Neuron (in vitro differentiated cells): ENCODE data around the gene RAB33A.

ENCODE experiments used
- H2AFZ ChIP-seq: one replicate; pipeline ENCODE4 v1.6.1; 2013; ENCODE audit warnings: low read depth, mild to moderate bottlenecking, inconsistent platforms, low read length, moderate library complexity
- H3K27me3 ChIP-seq: one replicate; pipeline ENCODE4 v1.6.1; 2013; ENCODE audit warnings: low read length; ENCODE audit not compliant: insufficient read depth
- H3K36me3 ChIP-seq: one replicate; pipeline ENCODE4 v1.6.1; 2013; ENCODE audit warnings: low read length; ENCODE audit not compliant: insufficient read depth
- H3K4me1 ChIP-seq: one replicate; pipeline ENCODE4 v1.6.1; 2013; ENCODE audit warnings: low read length; ENCODE audit not compliant: insufficient read depth
- H3K4me3 ChIP-seq: 2 replicates; pipeline ENCODE4 v1.5.1; 2013; ENCODE audit warnings: mild to moderate bottlenecking, low read length, moderate library complexity
- H3K9me3 ChIP-seq: one replicate; pipeline ENCODE4 v1.6.1; 2013; ENCODE audit warnings: low read length

Gene RAB33A

DNA sequence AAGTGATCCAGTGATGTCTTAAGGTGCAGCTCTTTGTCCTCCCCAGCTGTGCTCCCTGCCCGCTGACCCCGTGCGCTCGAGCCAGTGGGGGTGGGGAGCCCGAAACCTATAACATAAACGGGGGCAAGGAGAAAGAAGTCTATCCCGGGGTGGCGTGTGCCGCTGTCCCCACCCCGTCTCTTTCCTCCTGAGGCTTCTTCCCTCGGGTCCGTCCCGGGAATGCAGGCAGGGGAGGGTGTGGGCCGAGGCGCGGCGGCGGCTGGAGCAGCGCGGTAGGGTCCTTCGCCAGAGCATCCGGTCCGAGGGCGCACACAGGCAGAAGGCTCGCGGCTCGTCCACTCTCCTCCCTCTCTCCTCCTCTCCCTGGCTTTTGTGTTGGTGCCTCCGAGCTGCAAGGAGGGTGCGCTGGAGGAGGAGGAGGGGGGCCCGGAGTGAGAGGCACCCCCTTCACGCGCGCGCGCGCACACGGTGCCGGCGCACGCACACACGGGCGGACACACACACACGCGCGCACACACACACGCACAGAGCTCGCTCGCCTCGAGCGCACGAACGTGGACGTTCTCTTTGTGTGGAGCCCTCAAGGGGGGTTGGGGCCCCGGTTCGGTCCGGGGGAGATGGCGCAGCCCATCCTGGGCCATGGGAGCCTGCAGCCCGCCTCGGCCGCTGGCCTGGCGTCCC is at the start of gene RAB33A:
TSS of gene RAB33A (plus strand) at position 517 of the 681 bp plus-strand sequence. CDS start at position 618, 101 bp downstream.
- no peaks in the 10 kb centered on the region for H3K9me3 ChIP-seq
- H3K36me3 ChIP-seq: no peaks in the 10 kb centered on the region
- no peak within 1 kb of the TSS for H2AFZ ChIP-seq
- peak within 1 kb of the TSS; percentile 49 for H3K4me3 ChIP-seq
- no peaks in the 10 kb centered on the region for H3K27me3 ChIP-seq
- peaks cover 21% of the 10 kb centered on the region for H3K4me1 ChIP-seq

- peaks cover 10% of the 10 kb centered on the region for H3K36me3 ChIP-seq
- no peaks in the 10 kb centered on the region for H3K4me1 ChIP-seq
- H3K9me3 ChIP-seq: no peaks in the 10 kb centered on the region
- H2AFZ ChIP-seq: no peak overlapping the region
- H3K27me3 ChIP-seq: no peaks in the 10 kb centered on the region
- no peak overlapping the region for H3K4me3 ChIP-seq
Measured at GRCh38 chrX:130124577-130124976, 47.2 kb upstream of the RAB33A start.

GRCh38 chrX:130125091-130125874 is 46.5 kb upstream of the RAB33A start:
- Histone ChIP-seq H3K9me3 (no peaks in the 10 kb centered on the region), H3K36me3 (peaks cover 17% of the 10 kb centered on the region), H3K4me1 (no peaks in the 10 kb centered on the region), H3K27me3 (no peaks in the 10 kb centered on the region), H3K4me3 (no peak overlapping the region), H2AFZ (no peak overlapping the region)

GRCh38 chrX:130130990-130131389 is 40.8 kb upstream of the RAB33A start:
- Histone ChIP-seq H3K4me1 (no peaks in the 10 kb centered on the region), H3K36me3 (peaks cover 48% of the 10 kb centered on the region), H2AFZ (no peak overlapping the region), H3K27me3 (no peaks in the 10 kb centered on the region), H3K4me3 (no peak overlapping the region), H3K9me3 (no peaks in the 10 kb centered on the region)

DNA sequence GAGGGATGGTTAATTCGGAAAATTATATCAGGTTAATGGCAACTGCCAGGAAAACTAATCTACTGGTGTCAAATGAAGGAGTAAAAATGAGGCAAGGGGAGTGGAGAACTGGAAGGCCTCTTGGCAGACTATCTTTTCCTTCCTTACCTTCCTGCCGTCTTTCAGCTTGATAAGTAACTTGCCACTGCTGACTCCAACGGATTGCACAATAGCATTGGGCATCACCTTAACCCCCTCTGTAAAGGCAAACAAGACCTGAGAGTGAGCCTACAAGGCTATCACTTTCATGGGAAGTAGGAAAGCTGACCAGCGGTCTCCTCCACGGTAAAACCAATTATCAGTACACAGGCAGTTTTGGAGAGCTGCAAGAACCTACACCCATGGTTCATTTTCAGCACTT is 35.3 kb upstream of the RAB33A start:
- no peaks in the 10 kb centered on the region for H3K9me3 ChIP-seq
- H3K4me3 ChIP-seq: no peak overlapping the region
- H3K36me3 ChIP-seq: peaks cover 44% of the 10 kb centered on the region
- H3K27me3 ChIP-seq: no peaks in the 10 kb centered on the region
- H2AFZ ChIP-seq: no peak overlapping the region
- no peaks in the 10 kb centered on the region for H3K4me1 ChIP-seq

- Histone ChIP-seq H3K27me3 (no peaks in the 10 kb centered on the region), H2AFZ (no peak overlapping the region), H3K36me3 (peaks cover 45% of the 10 kb centered on the region), H3K4me1 (no peaks in the 10 kb centered on the region), H3K4me3 (no peak overlapping the region), H3K9me3 (no peaks in the 10 kb centered on the region)
Measured at GRCh38 chrX:130136961-130137360, 34.8 kb upstream of the RAB33A start.

- no peaks in the 10 kb centered on the region for H3K4me1 ChIP-seq
- H3K9me3 ChIP-seq: no peaks in the 10 kb centered on the region
- H3K4me3 ChIP-seq: no peak overlapping the region
- H2AFZ ChIP-seq: no peak overlapping the region
- H3K36me3 ChIP-seq: peaks cover 48% of the 10 kb centered on the region
- no peaks in the 10 kb centered on the region for H3K27me3 ChIP-seq
Measured at GRCh38 chrX:130139474-130140201, 32.1 kb upstream of the RAB33A start.

GRCh38 chrX:130144509-130144908 is 27.3 kb upstream of the RAB33A start:
- Histone ChIP-seq H3K9me3 (no peaks in the 10 kb centered on the region), H3K4me3 (no peak overlapping the region), H2AFZ (no peak overlapping the region), H3K4me1 (no peaks in the 10 kb centered on the region), H3K36me3 (peaks cover 42% of the 10 kb centered on the region), H3K27me3 (no peaks in the 10 kb centered on the region)

GRCh38 chrX:130145123-130145522 is 26.6 kb upstream of the RAB33A start:
- Histone ChIP-seq H3K27me3 (no peaks in the 10 kb centered on the region), H3K4me3 (no peak overlapping the region), H3K36me3 (peaks cover 45% of the 10 kb centered on the region), H3K9me3 (no peaks in the 10 kb centered on the region), H3K4me1 (no peaks in the 10 kb centered on the region), H2AFZ (no peak overlapping the region)

DNA sequence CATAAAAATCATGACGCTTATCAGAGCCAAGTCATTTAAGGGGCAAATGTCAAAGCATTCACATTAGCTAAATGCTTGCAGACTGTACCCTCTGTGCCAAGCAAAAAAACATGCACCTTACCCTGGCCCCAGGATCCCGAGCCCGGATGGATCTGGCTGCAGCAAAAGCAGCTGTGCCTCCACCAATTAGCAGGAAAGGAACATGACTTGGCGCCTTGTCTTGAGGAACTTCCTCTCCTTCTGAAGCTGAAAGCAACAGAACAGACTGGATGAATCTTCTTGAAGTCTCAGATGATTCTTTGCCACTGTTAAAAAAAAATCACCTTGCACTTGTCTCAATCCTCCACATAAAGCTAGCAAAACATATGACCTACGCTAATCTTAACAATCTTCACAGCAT is 24.1 kb upstream of the RAB33A start:
- Histone ChIP-seq H2AFZ (no peak overlapping the region), H3K9me3 (no peaks in the 10 kb centered on the region), H3K4me1 (no peaks in the 10 kb centered on the region), H3K36me3 (peaks cover 34% of the 10 kb centered on the region), H3K27me3 (no peaks in the 10 kb centered on the region), H3K4me3 (no peak overlapping the region)

DNA sequence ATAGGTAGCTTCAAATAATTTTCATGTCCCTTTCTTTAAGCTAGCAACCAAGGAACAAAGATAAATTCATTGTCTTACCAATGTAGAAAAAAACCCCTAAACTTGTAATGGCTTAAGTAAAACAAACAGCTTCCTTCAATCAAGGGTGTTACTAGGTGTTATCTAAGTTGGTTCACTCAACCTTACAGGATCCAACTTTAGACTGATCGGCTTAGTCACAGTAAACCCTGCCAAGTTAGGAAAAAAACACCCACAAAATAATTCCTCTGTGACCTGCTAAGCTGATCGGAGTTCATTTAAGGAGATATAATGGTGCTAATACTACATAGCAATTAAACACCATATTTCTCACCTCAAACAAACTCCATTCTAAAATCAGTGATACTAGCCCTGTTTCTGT is 16.2 kb upstream of the RAB33A start:
- H2AFZ ChIP-seq: no peak overlapping the region

DNA sequence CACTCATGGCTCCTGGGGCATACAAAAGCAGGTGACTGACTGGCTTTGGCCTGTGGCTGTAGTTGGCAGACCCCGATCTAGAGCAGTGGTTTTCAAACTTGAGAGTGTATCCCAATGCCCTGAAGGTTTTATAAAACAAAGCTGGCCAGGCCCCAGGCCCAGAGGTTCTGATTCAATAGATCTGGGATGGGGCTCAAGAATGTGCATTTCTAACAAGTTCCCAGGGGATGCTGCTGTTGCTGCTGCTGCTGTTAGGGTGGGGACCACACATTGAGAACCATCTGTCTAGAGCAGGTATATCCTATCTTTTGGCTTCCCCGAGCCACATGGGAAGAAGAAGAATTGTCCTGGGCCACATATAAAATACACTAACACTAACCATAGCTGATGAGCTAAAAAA is 13.5 kb upstream of the RAB33A start:
- Histone ChIP-seq H2AFZ (no peak overlapping the region), H3K9me3 (no peaks in the 10 kb centered on the region), H3K27me3 (no peaks in the 10 kb centered on the region), H3K4me3 (no peak overlapping the region), H3K4me1 (no peaks in the 10 kb centered on the region), H3K36me3 (peaks cover 8% of the 10 kb centered on the region)

More for the DNA sequence above, 16.2 kb upstream of the RAB33A start:
- Histone ChIP-seq H3K27me3 (no peaks in the 10 kb centered on the region), H3K9me3 (no peaks in the 10 kb centered on the region), H3K36me3 (peaks cover 6% of the 10 kb centered on the region), H3K4me1 (no peaks in the 10 kb centered on the region), H3K4me3 (no peak overlapping the region)

DNA sequence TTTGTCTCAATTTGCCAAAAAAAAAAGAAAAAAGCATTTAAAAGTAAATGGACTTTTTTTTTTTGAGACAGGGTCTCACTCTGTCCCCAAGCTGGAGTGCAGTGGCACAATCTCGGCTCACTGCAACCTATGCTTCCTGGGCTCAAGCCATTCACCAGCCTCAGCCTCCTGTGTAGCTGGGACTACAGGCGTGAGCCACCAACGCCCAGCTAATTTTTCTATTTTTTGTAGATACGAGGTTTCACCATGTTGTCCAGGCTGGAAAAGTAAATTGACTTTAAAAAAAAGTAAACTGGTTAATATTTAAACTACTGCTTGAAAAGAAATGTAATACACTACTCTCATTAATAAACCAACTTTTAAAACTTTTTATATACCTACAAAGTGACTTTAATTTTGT is 12.0 kb upstream of the RAB33A start:
- Histone ChIP-seq H3K27me3 (no peaks in the 10 kb centered on the region), H2AFZ (no peak overlapping the region), H3K4me3 (no peak overlapping the region), H3K36me3 (peaks cover 9% of the 10 kb centered on the region), H3K4me1 (no peaks in the 10 kb centered on the region), H3K9me3 (no peaks in the 10 kb centered on the region)
